Gastrocnemius medialis (tissue), 4 donors: ENCODE data around the gene GREB1.

Experiments used
- POLR2A ChIP-seq, 2 donors: fragments of 450-650 bp; IDR thresholded peaks; one replicate each; pipeline ENCODE4 v1.6.1; 2017; ENCODE audit warnings: antibody characterized with exemption in 2 of 2, mild to moderate bottlenecking in 2 of 2, moderate library complexity in 2 of 2
- TF ChIP-seq, protein P1 (sequence below), 5 experiments: fragments of 450-650 bp in 3 of 5; fragments of 200-600 bp in 2 of 5; sonication (generic) in 2 of 5; IDR thresholded peaks in 4 of 5; conservative IDR thresholded peaks in 1 of 5; 1 replicate in 4 of 5; 2 replicates in 1 of 5; pipeline ENCODE4 v1.5.1; 2016 to 2019; ENCODE audit warnings: antibody characterized with exemption in 5 of 5, mild to moderate bottlenecking in 3 of 5, moderate library complexity in 3 of 5

DNA sequence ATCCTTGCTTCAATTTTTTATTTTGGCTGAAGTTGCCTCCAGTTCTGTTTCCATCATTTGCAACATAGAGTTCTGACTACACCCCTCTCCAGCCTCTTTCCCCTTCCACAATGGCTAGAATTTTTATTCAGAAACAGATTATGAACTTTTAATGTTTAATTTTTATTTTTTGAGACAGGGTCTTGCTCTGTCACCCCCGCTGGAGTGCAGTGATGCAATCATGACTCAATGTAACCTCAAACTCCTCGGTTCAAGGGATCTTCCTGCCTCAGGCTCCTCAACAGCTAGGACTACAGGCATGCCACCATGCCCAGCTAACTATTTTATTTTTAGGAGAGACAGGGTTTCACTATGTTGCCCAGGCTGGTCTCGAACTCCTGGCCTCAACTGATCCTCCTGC lies 133.3 kb downstream of the GREB1 start:
- TF ChIP-seq, protein P1, sequence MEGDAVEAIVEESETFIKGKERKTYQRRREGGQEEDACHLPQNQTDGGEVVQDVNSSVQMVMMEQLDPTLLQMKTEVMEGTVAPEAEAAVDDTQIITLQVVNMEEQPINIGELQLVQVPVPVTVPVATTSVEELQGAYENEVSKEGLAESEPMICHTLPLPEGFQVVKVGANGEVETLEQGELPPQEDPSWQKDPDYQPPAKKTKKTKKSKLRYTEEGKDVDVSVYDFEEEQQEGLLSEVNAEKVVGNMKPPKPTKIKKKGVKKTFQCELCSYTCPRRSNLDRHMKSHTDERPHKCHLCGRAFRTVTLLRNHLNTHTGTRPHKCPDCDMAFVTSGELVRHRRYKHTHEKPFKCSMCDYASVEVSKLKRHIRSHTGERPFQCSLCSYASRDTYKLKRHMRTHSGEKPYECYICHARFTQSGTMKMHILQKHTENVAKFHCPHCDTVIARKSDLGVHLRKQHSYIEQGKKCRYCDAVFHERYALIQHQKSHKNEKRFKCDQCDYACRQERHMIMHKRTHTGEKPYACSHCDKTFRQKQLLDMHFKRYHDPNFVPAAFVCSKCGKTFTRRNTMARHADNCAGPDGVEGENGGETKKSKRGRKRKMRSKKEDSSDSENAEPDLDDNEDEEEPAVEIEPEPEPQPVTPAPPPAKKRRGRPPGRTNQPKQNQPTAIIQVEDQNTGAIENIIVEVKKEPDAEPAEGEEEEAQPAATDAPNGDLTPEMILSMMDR (IDR thresholded peaks at IDR 0.05 in 4 of 5, conservative IDR thresholded peaks at IDR 0.05 in 1 of 5), result no peak
- TF ChIP-seq POLR2A (IDR thresholded peaks at IDR 0.05), result no peak
